Activated T-helper 1 cell treated with anti-CD3 and anti-CD28 coated beads, Interleukin-12 subunit alpha, Interleukin-12 subunit beta, Interleukin-2, Interleukin-4 antibody, amounts not matched to agents 30 ng/mL and 10 ng/mL and 1 ng/mL, durations not matched to agents 14 hours and 24 hours and 36 hours (primary cell): ENCODE data around the gene ZCCHC17. TPM values are rescaled to one million over a fixed set of nuclear protein-coding genes. Genes with fewer than 3 reads are reported as not detected.
"Not testable (repeated sequence)": the region's sequence is repeated elsewhere in the genome, so short reads cannot be mapped to it uniquely, and the experiment has no call there.

ENCODE experiments used
- DNase-seq: peaks from one replicate; pipeline ENCODE4 v3.0.0; 2021; ENCODE audit warnings: low spot score
- H3K27ac Mint-ChIP-seq: one replicate; pipeline ENCODE4 v1.8.0; 2021; ENCODE audit warnings: mild to moderate bottlenecking, mixed read lengths
- H3K27me3 Mint-ChIP-seq: one replicate; pipeline ENCODE4 v1.8.0; 2022; ENCODE audit warnings: mild to moderate bottlenecking, moderate library complexity, mixed read lengths; ENCODE audit not compliant: insufficient read depth
- H3K36me3 Mint-ChIP-seq: one replicate; pipeline ENCODE4 v1.8.0; 2021; ENCODE audit warnings: low read depth, mixed read lengths
- H3K4me1 Mint-ChIP-seq: one replicate; pipeline ENCODE4 v1.8.0; 2021; ENCODE audit warnings: low read depth, mixed read lengths
- H3K4me3 Mint-ChIP-seq: one replicate; pipeline ENCODE4 v1.8.0; 2021; ENCODE audit warnings: mild to moderate bottlenecking, moderate library complexity, mixed read lengths
- H3K9me3 Mint-ChIP-seq: one replicate; pipeline ENCODE4 v1.8.0; 2021; ENCODE audit warnings: mixed read lengths
- intact Hi-C: fragments of 100-400 bp; cut with micrococcal nuclease; formaldehyde crosslinking; loops from one replicate; pipeline ENCODE4 v1.15.1; 2024
- total RNA-seq: library from RNA; stranded (reverse); gene quantifications from 2 replicates; pipeline ENCODE4 v1.2.3, GENCODE V29; 2022

Gene ZCCHC17
- total RNA-seq, 1 donor from 2014 or later: 24.7 TPM

DNA sequence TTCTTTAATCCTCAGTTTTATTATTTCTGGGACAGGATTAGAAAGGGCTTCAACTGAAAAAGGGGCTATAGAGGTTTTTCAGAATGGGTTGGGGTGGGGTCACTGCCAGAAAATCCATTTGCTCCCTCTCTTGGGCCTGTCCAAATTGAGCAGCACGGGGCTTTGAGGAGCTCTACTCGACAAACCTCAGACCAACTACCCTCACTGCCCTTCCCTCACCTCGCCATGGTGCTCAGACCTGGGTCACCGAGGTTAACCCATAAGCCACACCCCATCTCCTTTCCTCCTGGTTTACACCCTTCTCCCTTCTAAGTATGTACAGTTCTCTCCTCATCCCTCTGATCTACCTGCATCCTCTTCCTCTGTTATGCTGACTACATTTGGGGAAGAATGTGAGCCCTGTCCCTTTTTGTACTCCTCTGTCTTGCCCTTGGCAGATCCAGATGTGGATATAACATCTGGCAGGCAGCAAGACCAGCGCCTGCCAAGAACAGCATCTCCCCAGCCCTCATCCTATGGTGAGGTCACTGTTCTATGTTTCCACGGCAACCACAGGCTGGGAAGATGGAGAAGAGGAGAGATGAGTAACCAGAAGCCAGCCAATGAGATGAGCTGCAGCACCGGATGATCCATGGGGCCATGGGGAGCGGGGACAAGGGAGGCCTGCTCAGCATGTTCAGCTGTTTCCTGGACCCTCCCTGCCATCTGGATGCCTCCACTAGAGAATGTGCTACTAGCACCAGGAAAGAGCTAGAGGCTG, 79.7 kb downstream of the ZCCHC17 start:
- H3K9me3 Mint-ChIP-seq: no peaks in the 10 kb centered on the region
- peaks cover 21% of the 10 kb centered on the region for H3K27me3 Mint-ChIP-seq
- peaks cover 9% of the 10 kb centered on the region for H3K4me1 Mint-ChIP-seq
- no peak for DNase-seq
- no peaks in the 10 kb centered on the region for H3K36me3 Mint-ChIP-seq
- no peak overlapping the region for H3K4me3 Mint-ChIP-seq
- intact Hi-C loops: no loop called here
- no peak overlapping the region for H3K27ac Mint-ChIP-seq

DNA sequence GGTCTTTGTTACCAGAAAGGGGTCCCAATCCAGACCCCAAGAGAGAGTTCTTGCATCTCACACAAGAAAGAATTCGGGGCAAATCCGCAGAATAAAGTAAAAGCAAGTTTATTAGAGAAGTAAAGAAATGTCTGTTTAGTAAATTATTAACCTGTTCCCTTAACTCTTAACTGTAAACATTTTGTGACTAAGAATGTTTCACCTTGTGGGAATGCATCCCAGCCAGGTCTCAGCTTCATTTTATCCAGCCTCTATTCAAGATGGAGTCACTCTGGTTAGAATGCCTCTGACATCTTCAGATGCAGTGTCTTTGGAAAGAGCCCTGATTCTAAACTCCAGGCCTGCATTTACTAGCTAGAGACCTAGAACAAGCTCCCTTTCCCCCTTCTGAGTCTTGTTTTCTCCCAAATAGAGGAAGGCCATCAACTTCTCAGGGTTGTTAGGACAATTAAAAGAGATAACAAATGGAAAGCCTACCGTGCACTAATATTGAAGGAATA, 80.6 kb downstream of the ZCCHC17 start:
- Mint-ChIP-seq H3K27me3 (peaks cover 19% of the 10 kb centered on the region), H3K4me1 (peaks cover 9% of the 10 kb centered on the region), H3K4me3 (no peak overlapping the region), H3K36me3 (no peaks in the 10 kb centered on the region), H3K9me3 (no peaks in the 10 kb centered on the region), H3K27ac (no peak overlapping the region)
- intact Hi-C loops: no loop called here
- no peak for DNase-seq

DNA sequence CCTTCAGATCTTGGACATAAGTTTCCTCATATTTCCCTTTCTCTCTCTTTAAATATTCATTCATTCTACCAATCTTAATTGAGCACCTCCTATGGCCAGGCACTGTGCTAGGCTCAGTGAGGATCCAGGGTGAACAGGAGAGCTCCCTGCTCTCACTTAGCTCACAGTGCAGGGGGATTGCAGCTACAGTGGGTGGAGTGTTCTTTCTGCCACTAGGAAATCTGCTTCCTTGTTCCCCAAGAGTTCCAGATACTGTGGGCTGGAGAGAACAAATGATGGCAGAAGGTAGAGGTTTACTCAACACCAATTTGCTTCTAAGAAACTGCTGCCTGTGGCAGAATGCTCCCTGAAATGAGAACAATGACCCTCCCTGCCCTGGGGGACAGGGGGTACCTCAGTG, 81.2 kb downstream of the ZCCHC17 start:
- H3K4me3 Mint-ChIP-seq: no peak overlapping the region
- DNase-seq: no peak
- peaks cover 16% of the 10 kb centered on the region for H3K27me3 Mint-ChIP-seq
- intact Hi-C loops: no loop called here
- no peaks in the 10 kb centered on the region for H3K9me3 Mint-ChIP-seq
- H3K36me3 Mint-ChIP-seq: no peaks in the 10 kb centered on the region
- H3K4me1 Mint-ChIP-seq: peaks cover 9% of the 10 kb centered on the region
- peak overlapping the region; percentile 61 for H3K27ac Mint-ChIP-seq

DNA sequence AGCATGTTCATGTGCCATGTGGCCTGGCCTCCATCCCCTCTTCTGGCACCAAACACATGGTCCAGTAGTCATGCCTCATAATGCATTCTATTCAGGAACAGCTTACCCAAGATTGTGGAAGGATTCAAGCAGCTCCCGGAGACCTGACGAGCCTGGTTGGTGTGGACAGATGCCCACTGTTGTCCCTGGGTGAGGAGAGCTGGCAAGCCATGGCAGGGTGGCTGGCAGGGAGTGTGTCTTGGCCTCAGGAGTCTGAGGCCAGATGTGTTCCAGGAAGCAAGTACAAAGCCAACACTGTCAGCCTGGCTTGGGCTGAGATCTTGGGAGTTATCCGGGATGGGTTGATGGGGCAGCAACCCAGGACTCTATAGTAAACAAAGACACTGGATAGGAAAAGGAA, 83.3 kb downstream of the ZCCHC17 start:
- no peaks in the 10 kb centered on the region for H3K36me3 Mint-ChIP-seq
- H3K4me3 Mint-ChIP-seq: no peak overlapping the region
- no peak for DNase-seq
- H3K27ac Mint-ChIP-seq: no peak overlapping the region
- intact Hi-C loops: no loop called here
- no peaks in the 10 kb centered on the region for H3K4me1 Mint-ChIP-seq
- peaks cover 8% of the 10 kb centered on the region for H3K27me3 Mint-ChIP-seq
- H3K9me3 Mint-ChIP-seq: no peaks in the 10 kb centered on the region

DNA sequence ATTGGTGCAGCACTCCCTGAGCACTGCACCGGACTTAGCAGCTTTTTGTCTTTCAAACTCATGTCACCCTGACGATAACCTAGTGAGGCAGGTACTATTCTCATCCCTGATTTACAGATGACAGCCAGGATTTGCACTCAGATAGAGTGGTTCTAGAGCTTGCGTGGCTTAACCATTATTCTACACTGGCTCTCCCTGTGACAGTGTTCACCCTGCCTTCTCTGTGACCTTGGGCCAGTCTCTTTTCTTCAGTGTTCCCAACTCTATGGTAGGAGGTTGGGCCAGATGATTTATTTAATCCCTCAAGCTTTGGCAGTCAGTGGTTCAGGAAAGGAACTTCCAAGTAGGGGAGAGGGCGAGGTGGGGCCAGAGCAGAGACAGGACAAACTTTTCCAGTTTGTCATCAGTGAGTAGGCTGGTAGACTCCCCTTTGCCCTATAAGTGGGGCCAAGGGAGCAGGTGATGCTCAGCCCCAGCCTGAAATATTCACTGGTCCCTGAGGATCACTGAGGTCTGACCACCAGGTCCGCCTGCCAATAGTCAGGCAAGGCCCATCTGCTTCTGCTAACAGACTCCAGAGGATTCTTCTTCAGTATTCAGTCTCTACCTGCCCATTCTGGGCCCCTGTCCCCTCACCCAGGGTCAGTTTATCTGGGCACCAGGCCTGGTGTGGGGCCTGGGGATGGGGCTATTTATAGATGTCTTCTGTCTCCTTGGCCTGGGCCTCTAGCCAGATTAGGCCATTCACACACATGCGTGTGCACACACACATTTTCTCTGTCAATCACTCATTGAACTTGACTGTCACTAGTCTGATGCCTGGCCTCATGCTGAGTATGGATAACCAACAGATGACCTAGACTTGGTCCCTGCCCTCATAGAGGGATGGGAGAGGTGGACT, 84.8 kb downstream of the ZCCHC17 start:
- H3K4me1 Mint-ChIP-seq: peaks cover 1% of the 10 kb centered on the region
- no peak overlapping the region for H3K27ac Mint-ChIP-seq
- no peak for DNase-seq
- H3K9me3 Mint-ChIP-seq: no peaks in the 10 kb centered on the region
- no peak overlapping the region for H3K4me3 Mint-ChIP-seq
- no peaks in the 10 kb centered on the region for H3K36me3 Mint-ChIP-seq
- H3K27me3 Mint-ChIP-seq: peaks cover 8% of the 10 kb centered on the region
- intact Hi-C loops: no loop called here

DNA sequence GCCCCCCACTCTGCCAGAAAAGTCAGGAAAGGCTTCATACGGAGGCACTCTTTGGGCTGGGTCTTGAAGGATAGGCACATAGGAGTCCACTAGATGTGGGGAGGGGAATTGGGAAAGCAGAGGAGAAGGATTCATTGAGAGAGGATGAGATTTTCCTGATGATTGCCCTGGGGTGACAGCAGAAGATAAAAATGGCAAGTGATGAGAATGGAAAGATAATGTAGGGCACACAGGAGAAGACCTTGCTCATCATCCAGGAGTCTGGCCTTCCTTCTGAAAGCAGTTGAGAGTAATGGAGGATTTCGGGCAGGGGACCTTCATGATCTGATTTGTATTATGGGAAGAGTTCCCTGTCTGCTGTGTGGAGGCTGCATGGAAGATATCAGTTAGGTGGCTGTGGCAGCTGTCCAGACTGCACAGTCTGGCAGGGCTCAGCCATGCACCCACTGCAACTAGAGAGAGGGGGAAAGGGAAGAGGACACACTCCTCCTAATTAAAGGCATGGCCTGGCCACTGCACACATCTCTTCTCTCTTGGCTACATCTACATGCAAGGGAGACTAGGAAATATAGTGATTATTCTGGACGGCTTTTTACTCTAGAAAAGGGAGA, 85.7 kb downstream of the ZCCHC17 start:
- peaks cover 4% of the 10 kb centered on the region for H3K4me1 Mint-ChIP-seq
- intact Hi-C loops: no loop called here
- H3K36me3 Mint-ChIP-seq: no peaks in the 10 kb centered on the region
- H3K4me3 Mint-ChIP-seq: no peak overlapping the region
- no peak for DNase-seq
- no peak overlapping the region for H3K27ac Mint-ChIP-seq
- H3K27me3 Mint-ChIP-seq: peaks cover 8% of the 10 kb centered on the region
- H3K9me3 Mint-ChIP-seq: no peaks in the 10 kb centered on the region

DNA sequence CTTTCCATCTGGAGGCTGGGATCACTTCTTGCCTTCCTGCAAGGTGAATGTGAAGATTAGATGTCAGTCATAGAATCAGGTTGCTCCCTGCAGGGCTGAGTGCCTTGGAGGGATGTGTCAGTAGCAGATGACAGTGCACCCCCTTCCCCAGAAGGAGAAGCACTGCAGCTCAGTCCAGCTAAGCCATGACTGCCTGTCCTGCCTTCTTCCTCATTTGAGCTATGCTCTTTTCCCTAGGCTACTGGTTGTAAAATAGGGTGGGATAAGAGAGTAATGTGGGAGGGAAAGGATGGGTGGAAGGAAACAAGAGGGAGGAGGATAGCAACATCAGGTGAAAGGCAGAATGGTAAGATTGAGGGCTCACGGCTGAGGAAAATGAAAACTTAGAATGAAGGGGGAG, 87.1 kb downstream of the ZCCHC17 start:
- intact Hi-C loops: no loop called here

DNA sequence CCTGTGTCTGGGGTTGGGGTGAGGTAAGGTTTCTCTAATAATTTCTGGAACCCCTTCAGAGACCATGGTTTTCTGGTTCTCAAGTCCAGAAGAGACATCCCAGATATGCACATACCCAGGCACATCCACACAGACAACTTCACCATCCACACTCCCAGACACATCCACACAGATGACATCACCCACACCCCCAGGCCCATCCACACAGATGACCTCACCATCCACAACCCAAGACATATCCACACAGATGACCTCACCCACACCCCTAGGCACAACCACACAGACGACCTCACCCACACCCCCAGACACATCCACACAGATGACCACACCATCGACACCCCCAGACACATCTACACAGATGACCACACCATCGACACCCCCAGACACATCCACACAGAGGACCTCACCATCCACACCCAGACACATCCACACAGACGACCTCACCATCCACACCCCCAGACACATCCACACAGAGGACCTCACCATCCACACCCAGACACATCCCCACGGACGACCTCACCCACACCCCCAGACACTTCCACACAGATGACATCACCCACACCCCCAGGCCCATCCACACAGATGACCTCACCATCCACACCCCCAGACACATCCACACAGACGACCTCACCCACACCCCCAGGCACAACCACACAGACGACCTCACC, 89.9 kb downstream of the ZCCHC17 start:
- intact Hi-C loops, H3K27me3 Mint-ChIP-seq, DNase-seq, H3K4me1 Mint-ChIP-seq, H3K4me3 Mint-ChIP-seq, H3K36me3 Mint-ChIP-seq, H3K9me3 Mint-ChIP-seq, H3K27ac Mint-ChIP-seq: not testable (repeated sequence)

More for the DNA sequence above, 87.1 kb downstream of the ZCCHC17 start:
- Mint-ChIP-seq H3K36me3 (no peaks in the 10 kb centered on the region), H3K4me1 (peaks cover 4% of the 10 kb centered on the region), H3K27ac (no peak overlapping the region), H3K27me3 (peaks cover 3% of the 10 kb centered on the region), H3K4me3 (no peak overlapping the region), H3K9me3 (no peaks in the 10 kb centered on the region)
- DNase-seq: no peak

DNA sequence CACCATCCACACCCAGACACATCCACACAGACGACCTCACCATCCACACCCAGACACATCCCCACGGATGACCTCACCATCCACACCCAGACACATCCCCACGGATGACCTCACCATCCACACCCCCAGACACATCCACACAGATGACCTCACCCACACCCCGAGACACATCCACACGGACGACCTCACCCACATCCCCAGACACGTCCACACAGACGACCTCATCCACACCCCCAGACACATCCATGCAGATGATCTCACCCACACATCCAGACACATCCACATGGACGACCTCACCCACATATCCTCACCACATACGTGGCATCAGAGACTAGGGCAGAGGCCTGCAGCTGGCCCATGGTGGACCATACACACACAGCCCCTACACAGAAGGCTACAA, 90.8 kb downstream of the ZCCHC17 start:
- DNase-seq: no peak
- Mint-ChIP-seq H3K27me3 (peaks cover 2% of the 10 kb centered on the region), H3K4me3 (no peak overlapping the region), H3K4me1 (peaks cover 4% of the 10 kb centered on the region), H3K27ac (no peak overlapping the region), H3K9me3 (no peaks in the 10 kb centered on the region), H3K36me3 (no peaks in the 10 kb centered on the region)
- intact Hi-C loops: no loop called here

DNA sequence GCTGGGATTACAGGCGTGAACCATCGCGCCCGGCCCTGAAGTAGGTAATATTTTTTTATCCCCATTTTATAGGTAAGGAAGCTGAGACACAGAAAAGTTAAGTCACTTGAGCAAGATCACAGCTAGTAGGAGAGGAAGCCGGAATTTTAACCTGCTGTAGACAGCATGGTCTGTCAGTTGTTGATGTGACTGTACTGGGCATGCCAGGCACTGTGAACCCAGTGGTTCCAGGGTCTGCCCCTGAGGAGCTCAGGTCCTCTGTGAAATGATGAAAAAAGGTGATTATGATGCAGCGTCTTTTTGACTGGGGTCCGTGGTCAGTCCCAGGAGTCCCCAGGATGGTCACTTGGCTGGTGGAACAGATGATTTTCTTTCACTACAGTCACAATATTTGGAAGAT, 92.8 kb downstream of the ZCCHC17 start:
- H3K9me3 Mint-ChIP-seq: no peaks in the 10 kb centered on the region
- intact Hi-C loops: no loop called here
- no peaks in the 10 kb centered on the region for H3K36me3 Mint-ChIP-seq
- peaks cover 9% of the 10 kb centered on the region for H3K4me1 Mint-ChIP-seq
- H3K27ac Mint-ChIP-seq: no peak overlapping the region
- H3K4me3 Mint-ChIP-seq: no peak overlapping the region
- H3K27me3 Mint-ChIP-seq: peaks cover 3% of the 10 kb centered on the region
- no peak for DNase-seq

DNA sequence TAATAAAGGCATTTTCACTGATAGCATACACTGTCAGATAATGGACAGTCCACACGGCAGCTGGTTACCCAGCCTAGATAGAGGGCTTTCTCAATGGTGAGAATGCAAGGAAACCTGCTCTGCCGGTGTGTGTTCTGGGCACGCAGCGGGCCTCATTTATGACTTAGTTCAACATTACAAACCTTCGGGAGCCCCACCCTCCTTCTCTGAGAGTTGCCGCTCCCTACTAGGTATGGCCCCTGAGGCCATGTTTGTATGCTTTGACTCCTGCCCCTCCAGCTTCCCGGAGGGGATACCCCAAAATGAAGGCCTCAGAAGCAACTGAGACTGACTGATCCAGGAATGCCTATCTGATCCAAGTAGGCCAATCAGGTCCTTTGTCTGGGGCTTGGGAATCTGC, 93.2 kb downstream of the ZCCHC17 start:
- Mint-ChIP-seq H3K36me3 (no peaks in the 10 kb centered on the region), H3K4me3 (no peak overlapping the region), H3K4me1 (peaks cover 13% of the 10 kb centered on the region), H3K27me3 (peaks cover 5% of the 10 kb centered on the region), H3K27ac (no peak overlapping the region), H3K9me3 (no peaks in the 10 kb centered on the region)
- no peak for DNase-seq
- intact Hi-C loops: no loop called here

DNA sequence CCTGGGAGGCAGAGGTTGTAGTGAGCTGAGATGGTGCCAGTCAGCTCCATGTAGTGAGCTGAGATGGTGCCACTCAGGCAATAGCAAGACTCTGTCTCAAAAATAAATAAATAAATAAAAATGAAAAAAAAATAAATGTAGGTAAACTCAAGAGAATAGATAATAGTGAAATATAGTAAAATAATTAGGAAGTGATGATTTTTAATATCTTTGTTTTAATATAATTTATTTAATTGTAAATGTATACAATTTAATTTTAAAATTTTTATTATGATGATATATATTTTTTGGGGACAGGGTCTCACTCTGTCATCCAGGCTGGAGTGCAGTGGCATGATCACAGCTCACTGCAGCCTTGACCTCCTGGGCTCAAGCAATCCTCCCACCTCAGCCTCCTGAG, 96.6 kb downstream of the ZCCHC17 start:
- no peak for DNase-seq
- H3K27ac Mint-ChIP-seq: no peak overlapping the region
- no peaks in the 10 kb centered on the region for H3K36me3 Mint-ChIP-seq
- H3K4me1 Mint-ChIP-seq: peaks cover 10% of the 10 kb centered on the region
- peaks cover 10% of the 10 kb centered on the region for H3K27me3 Mint-ChIP-seq
- intact Hi-C loops: no loop called here
- no peaks in the 10 kb centered on the region for H3K9me3 Mint-ChIP-seq
- H3K4me3 Mint-ChIP-seq: no peak overlapping the region
